Measurements from ENCODE around the gene GAK.

GAK gene

GRCh38 chr4:830601-831482, 101.3 kb downstream of the GAK start:
- no peak for DNase-seq (ENCODE audit: low read depth in 2 of 2)

GRCh38 chr4:829761-830600, 102.1 kb downstream of the GAK start:
- no peak for DNase-seq (ENCODE audit: low read depth in 2 of 2)

GRCh38 chr4:829291-829690, 102.8 kb downstream of the GAK start:
- no peak for DNase-seq (ENCODE audit: low read depth in 2 of 2)

GRCh38 chr4:828641-829271, 103.4 kb downstream of the GAK start:
- no peak for DNase-seq (ENCODE audit: low read depth in 2 of 2)

GRCh38 chr4:827209-828081, 104.7 kb downstream of the GAK start:
- no peak for DNase-seq (ENCODE audit: low read depth in 2 of 2)

GRCh38 chr4:826508-827208, 105.5 kb downstream of the GAK start:
- DNase-seq (ENCODE audit: low read depth in 2 of 2) = no peak

GRCh38 chr4:825971-826330, 106.2 kb downstream of the GAK start, which contains the start of gene CPLX1:
Gene CPLX1, minus strand, starts transcription at chr4:826129. Its CDS starts 1,607 bp downstream, at chr4:824522.
- no peak for DNase-seq (ENCODE audit: low read depth in 2 of 2)

- DNase-seq (ENCODE audit: low read depth in 2 of 2) = no peak
These were observed 106.8 kb downstream of the GAK start for GRCh38 chr4:825063-825970.

GRCh38 chr4:824461-825062, 107.6 kb downstream of the GAK start:
- no peak for DNase-seq (ENCODE audit: low read depth in 2 of 2)

- DNase-seq (ENCODE audit: low read depth in 2 of 2) = no peak
These were observed 108.2 kb downstream of the GAK start for GRCh38 chr4:823761-824460.

- DNase-seq (ENCODE audit: low read depth in 2 of 2) = no peak
These were observed 108.8 kb downstream of the GAK start for GRCh38 chr4:823176-823760.

GRCh38 chr4:822361-823175, 109.5 kb downstream of the GAK start:
- DNase-seq (ENCODE audit: low read depth in 2 of 2) = no peak

GRCh38 chr4:821631-822030, 110.5 kb downstream of the GAK start:
- no peak for DNase-seq (ENCODE audit: low read depth in 2 of 2)

- DNase-seq (ENCODE audit: low read depth in 2 of 2) = no peak
These were observed 110.9 kb downstream of the GAK start for GRCh38 chr4:821181-821591.

- no peak for DNase-seq (ENCODE audit: low read depth in 2 of 2)
These were observed 111.6 kb downstream of the GAK start for GRCh38 chr4:820230-821172.

Measured in fibroblast of skin of left biceps (primary cell).